Brain microvascular endothelial cell (primary cell): ENCODE data around the gene RNF167.
A peak's percentile ranks its signal among the peaks of the same experiment; 100 is the strongest.

Experiments used
- DNase-seq: peaks from one replicate; pipeline ENCODE4 v3.0.0-alpha.2; 2020
- H3K27ac ChIP-seq: fragments of 250-450 bp; sonication (Bioruptor Pico); 2 replicates; pipeline ENCODE4 v1.5.1; 2020; ENCODE audit warnings: mild to moderate bottlenecking, moderate library complexity
- H3K27me3 ChIP-seq: fragments of 250-450 bp; sonication (Bioruptor Pico); replicated peaks from 2 replicates; pipeline ENCODE4 v1.5.1; 2020; ENCODE audit warnings: mild to moderate bottlenecking
- H3K36me3 ChIP-seq: fragments of 250-450 bp; sonication (Bioruptor Pico); replicated peaks from 2 replicates; pipeline ENCODE4 v1.5.1; 2020; ENCODE audit warnings: mild to moderate bottlenecking
- H3K4me3 ChIP-seq: 2 replicates; pipeline ENCODE4 v1.5.1; 2011; ENCODE audit warnings: low read depth, mild to moderate bottlenecking, control low read depth, low read length, moderate library complexity
- in situ Hi-C: cut with HindIII; loops from 2 replicates; pipeline ENCODE4 v1.10.0; 2017; ENCODE audit warnings: low sequenced_read_pairs, low pct_ligation_motif_present
- TF ChIP-seq, protein P1 (sequence below): IDR thresholded peaks from 2 replicates; pipeline ENCODE4 v1.5.1; 2011; ENCODE audit warnings: low read depth, mild to moderate bottlenecking, moderate library complexity, low read length, control low read depth, inconsistent platforms; ENCODE audit errors: missing control alignments

RNF167 gene

DNA sequence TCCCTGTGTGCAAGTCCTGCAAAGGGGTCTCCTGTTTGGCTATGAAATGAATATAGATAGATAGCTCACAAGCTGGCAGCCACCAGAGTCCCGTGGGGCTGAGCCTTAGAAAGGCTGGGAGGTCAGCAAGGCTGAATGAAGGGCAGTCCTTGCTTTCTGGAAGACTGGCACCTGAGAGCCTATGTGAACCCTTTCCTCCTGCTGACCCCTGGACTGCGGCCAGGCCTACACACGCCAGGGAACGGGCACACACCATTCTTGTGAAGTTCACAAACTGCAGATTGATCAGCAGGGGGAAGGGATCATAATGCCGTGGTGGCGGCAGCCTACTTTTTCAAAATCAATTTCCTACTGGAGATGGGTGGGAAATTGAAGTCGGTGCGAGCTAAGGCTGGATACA lies 41.7 kb upstream of the RNF167 start:
- no peak overlapping the region for H3K4me3 ChIP-seq

DNA sequence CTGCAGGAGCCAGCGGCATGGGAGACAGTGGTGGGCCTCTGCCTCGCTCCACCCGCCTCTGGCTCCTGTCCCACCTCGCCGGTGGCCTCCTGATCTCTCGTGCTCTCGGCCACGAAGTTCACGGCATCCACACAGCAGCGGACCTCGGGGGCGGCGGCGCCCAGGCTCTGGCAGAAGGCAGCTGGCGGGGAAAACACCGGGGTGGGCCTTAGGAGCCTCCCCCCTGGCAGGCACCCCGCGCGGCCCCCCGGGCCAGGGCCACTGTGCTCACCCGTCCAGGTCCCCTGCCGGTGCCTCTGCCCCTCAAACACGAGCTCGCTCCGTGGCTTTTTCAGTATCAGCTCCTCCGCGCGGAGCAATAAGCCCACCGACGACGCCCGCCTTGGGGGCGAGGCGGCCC lies 41.1 kb upstream of the RNF167 start:
- TF ChIP-seq, protein P1, sequence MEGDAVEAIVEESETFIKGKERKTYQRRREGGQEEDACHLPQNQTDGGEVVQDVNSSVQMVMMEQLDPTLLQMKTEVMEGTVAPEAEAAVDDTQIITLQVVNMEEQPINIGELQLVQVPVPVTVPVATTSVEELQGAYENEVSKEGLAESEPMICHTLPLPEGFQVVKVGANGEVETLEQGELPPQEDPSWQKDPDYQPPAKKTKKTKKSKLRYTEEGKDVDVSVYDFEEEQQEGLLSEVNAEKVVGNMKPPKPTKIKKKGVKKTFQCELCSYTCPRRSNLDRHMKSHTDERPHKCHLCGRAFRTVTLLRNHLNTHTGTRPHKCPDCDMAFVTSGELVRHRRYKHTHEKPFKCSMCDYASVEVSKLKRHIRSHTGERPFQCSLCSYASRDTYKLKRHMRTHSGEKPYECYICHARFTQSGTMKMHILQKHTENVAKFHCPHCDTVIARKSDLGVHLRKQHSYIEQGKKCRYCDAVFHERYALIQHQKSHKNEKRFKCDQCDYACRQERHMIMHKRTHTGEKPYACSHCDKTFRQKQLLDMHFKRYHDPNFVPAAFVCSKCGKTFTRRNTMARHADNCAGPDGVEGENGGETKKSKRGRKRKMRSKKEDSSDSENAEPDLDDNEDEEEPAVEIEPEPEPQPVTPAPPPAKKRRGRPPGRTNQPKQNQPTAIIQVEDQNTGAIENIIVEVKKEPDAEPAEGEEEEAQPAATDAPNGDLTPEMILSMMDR, result no peak

More for the DNA sequence above, 41.7 kb upstream of the RNF167 start:
- H3K36me3 ChIP-seq, result peaks cover 29% of the 10 kb centered on the region
- TF ChIP-seq, protein P1, result no peak
- no peaks in the 10 kb centered on the region for H3K27me3 ChIP-seq
- H3K27ac ChIP-seq, result no peak overlapping the region
- in situ Hi-C loops, result no loop called here
- no peak for DNase-seq

DNA sequence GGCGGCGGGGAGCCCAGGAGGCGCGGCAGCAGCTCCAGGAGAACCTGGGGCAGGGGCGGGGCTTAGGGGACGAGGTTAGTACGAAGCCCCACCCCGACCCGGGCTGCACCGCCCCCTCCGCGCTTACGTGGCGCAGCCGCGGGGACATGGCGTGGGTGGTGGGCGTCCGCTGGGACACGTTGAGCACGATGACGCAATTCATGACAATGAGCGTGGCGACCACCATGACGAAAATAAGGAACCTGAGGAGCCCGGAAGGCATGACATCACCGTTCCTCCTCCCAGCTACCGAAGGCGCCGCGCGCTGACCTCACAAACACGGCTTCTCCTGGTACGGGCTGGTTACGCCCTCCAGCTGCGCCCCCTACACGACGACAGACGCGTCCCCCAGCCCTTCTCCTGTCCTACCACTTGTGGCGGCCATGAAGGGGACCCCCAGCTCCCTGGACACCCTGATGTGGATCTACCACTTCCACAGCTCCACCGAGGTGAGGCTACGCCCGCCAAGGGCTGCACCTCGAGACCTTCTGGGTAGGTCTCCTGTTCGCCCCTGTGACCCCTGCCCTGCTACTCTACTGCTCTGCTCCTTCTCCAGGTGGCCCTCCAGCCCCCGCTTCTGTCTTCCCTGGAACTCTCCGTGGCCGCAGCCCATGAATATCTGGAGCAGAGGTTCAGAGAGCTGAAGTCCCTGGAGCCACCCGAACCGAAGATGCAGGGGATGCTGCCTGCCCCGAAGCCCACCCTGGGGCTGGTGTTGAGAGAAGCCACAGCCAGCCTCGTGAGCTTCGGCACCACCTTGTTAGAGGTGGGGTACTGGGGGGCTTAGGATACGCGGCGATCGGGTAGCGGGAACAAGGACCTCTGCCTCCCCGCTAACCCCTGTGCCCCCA lies 40.5 kb upstream of the RNF167 start, which contains the start of gene C17orf107:
Gene C17orf107 (plus strand): TSS at position 196 of the 890 bp plus-strand sequence. CDS start 227 bp downstream, at position 423.
- in situ Hi-C loops, result no loop called here
- Histone ChIP-seq H3K27me3 (no peaks in the 10 kb centered on the region), H3K36me3 (peaks cover 19% of the 10 kb centered on the region), H3K27ac (no peak within 1 kb of the TSS), H3K4me3 (peak within 1 kb of the TSS; percentile 57)
- DNase-seq, result peak; percentile 58
- TF ChIP-seq, protein P1, result peak; percentile 2

More for the DNA sequence above, 41.1 kb upstream of the RNF167 start:
- H3K27ac ChIP-seq, result no peak overlapping the region
- in situ Hi-C loops, result no loop called here
- H3K4me3 ChIP-seq, result peak overlapping the region; percentile 57
- no peak for DNase-seq
- H3K36me3 ChIP-seq, result peaks cover 24% of the 10 kb centered on the region
- no peaks in the 10 kb centered on the region for H3K27me3 ChIP-seq

DNA sequence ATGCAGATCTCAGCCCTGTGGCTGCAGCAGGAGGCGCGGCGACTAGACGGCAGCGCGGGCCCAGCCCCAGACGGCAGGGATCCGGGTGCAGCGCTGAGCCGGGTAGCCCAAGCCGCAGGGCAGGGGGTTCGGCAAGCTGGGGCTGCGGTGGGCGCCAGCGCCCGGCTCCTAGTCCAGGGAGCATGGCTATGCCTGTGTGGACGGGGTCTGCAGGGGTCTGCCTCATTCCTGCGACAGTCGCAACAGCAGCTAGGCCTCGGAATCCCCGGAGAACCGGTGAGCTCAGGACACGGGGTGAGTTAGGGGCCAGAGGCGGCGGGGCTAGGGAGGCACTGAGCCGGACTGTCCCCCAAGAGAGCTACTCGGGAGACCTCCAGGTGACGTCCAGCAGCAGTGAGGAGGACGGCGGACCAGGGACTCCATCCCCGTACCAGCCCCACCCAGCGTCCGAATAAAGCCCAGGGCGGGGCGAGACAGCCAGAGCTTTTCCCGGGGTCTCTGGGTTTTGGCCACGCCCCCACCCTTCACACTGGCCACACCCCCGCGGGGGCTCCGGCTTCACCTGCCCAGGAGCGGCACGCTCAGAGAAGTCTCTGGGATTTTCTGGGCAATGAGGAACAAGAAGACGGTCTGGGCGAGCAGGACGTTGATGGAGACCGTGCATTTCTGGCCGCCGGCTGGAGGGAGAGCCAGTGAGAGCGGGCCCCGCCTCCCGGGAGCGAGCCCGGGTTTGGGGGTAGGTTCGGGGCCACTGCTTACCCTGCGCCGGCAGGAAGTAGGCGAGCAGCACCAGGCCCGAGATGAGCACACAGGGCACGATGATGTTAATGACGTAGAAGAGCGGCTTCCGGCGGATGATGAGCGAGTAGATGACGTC lies 39.6 kb upstream of the RNF167 start:
- Histone ChIP-seq H3K27ac (no peak overlapping the region), H3K27me3 (no peaks in the 10 kb centered on the region), H3K36me3 (peaks cover 10% of the 10 kb centered on the region), H3K4me3 (peak overlapping the region; percentile 57)
- in situ Hi-C loops, result no loop called here
- no peak for DNase-seq
- TF ChIP-seq, protein P1, result no peak

DNA sequence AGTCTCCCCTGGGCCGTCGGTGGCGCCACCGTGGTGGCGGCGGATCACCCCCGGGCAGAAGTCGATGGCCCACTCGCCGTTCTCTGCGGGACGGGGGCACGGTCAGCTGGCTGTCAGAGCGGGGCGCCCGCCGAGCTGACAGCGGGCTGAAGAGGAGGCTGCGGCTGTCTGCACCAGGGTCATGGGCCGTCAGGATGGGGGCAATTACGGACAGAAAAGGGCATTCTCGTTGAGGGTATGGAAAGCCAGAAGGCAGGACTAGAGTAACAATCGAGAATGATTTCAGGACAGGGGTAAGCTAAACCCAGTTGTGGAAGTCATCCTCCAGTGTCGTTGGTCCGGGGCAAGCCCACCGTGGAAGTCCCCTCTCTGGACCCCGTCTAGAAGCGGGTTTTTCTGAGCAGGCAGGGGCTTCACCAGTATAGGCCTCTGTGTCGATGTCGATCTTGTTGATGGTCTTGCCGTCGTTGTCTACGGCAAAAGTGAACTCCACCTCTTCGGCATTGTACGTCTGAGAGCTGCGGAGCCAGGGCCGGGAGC lies 38.9 kb upstream of the RNF167 start:
- TF ChIP-seq, protein P1, result no peak
- Histone ChIP-seq H3K4me3 (peak overlapping the region; percentile 57), H3K27ac (no peak overlapping the region), H3K36me3 (peaks cover 3% of the 10 kb centered on the region), H3K27me3 (no peaks in the 10 kb centered on the region)
- in situ Hi-C loops, result no loop called here
- no peak for DNase-seq
